SU-DHL-6 (cell line): ENCODE measurements around the gene FAM185A.
"Not testable (repeated sequence)": the region's sequence is repeated elsewhere in the genome, so short reads cannot be mapped to it uniquely, and the experiment has no call there.

Experiments
- H2AFZ ChIP-seq: fragments of 200-600 bp; sonication (generic); 2 replicates; pipeline ENCODE4 v1.6.1; 2014; ENCODE audit warnings: low read depth, mild to moderate bottlenecking, moderate library complexity, mixed read lengths, antibody characterized with exemption, low read length; ENCODE audit not compliant: severe bottlenecking
- H3F3A ChIP-seq: fragments of 200-600 bp; shearing (Covaris generic); 2 replicates; pipeline ENCODE4 v1.6.0; 2016; ENCODE audit warnings: antibody characterized with exemption, mild to moderate bottlenecking; ENCODE audit not compliant: insufficient read depth
- H3K27ac ChIP-seq: fragments of 200-600 bp; sonication (generic); 2 replicates; pipeline ENCODE4 v1.5.1; 2016; ENCODE audit warnings: low read depth, mild to moderate bottlenecking, low read length, moderate library complexity, mixed read lengths
- H3K27me3 ChIP-seq: fragments of 200-600 bp; sonication (generic), shearing (Covaris generic); 2 replicates; pipeline ENCODE4 v1.6.0; 2014; ENCODE audit warnings: mild to moderate bottlenecking, low read length
- H3K36me3 ChIP-seq: fragments of 200-600 bp; sonication (generic); 2 replicates; pipeline ENCODE4 v1.6.1; 2014; ENCODE audit warnings: mild to moderate bottlenecking, low read length, mixed read lengths
- H3K4me2 ChIP-seq: fragments of 300-600, 200-600 bp; shearing (Covaris generic), sonication (generic); 2 replicates; pipeline ENCODE4 v1.6.0; 2014; ENCODE audit warnings: low read length, low read depth, mild to moderate bottlenecking; ENCODE audit not compliant: poor library complexity, severe bottlenecking
- H3K4me3 ChIP-seq: fragments of 200-600 bp; sonication (generic); 2 replicates; pipeline ENCODE4 v1.5.1; 2014; ENCODE audit warnings: antibody characterized with exemption, low read length, mild to moderate bottlenecking, mixed read lengths; ENCODE audit not compliant: insufficient read depth, poor library complexity, severe bottlenecking
- H3K79me2 ChIP-seq: fragments of 200-600 bp; sonication (generic); 2 replicates; pipeline ENCODE4 v1.6.1; 2014; ENCODE audit warnings: mild to moderate bottlenecking, low read length, moderate library complexity; ENCODE audit not compliant: insufficient read depth
- H3K9ac ChIP-seq: fragments of 200-600 bp; sonication (generic); 2 replicates; pipeline ENCODE4 v1.7.0; 2014; ENCODE audit warnings: mild to moderate bottlenecking, low read length
- H3K9me2 ChIP-seq: fragments of 200-600 bp; sonication (generic); replicated peaks from 2 replicates; pipeline ENCODE4 v1.6.1; 2014; ENCODE audit warnings: low read length; ENCODE audit not compliant: insufficient read depth
- H3K9me3 ChIP-seq: fragments of 200-600 bp; sonication (generic); 2 replicates; pipeline ENCODE4 v1.6.1; 2014; ENCODE audit warnings: low read length, mixed read lengths; ENCODE audit not compliant: insufficient read depth
- H4K20me1 ChIP-seq: fragments of 200-600 bp; sonication (generic); 2 replicates; pipeline ENCODE4 v1.6.1; 2014; ENCODE audit warnings: low read depth, mild to moderate bottlenecking, antibody characterized with exemption, low read length, moderate library complexity, mixed read lengths

FAM185A gene

GRCh38 chr7:102761234-102761633 lies 12.4 kb downstream of the FAM185A start:
- not testable (repeated sequence) for H3K4me2 ChIP-seq, H3K9me2 ChIP-seq, H3K36me3 ChIP-seq, H3K9ac ChIP-seq, H3K27ac ChIP-seq, H4K20me1 ChIP-seq, H3K27me3 ChIP-seq, H2AFZ ChIP-seq, H3F3A ChIP-seq, H3K4me3 ChIP-seq, H3K9me3 ChIP-seq, H3K79me2 ChIP-seq

- H3K79me2 ChIP-seq, H3K4me2 ChIP-seq, H4K20me1 ChIP-seq, H3K9me3 ChIP-seq, H3K27me3 ChIP-seq, H2AFZ ChIP-seq, H3K4me3 ChIP-seq, H3K9ac ChIP-seq, H3K36me3 ChIP-seq, H3K9me2 ChIP-seq, H3F3A ChIP-seq, H3K27ac ChIP-seq: not testable (repeated sequence)
Observed at GRCh38 chr7:102763295-102763905, 14.6 kb downstream of the FAM185A start.

GRCh38 chr7:102769657-102770192 lies 20.9 kb downstream of the FAM185A start:
- not testable (repeated sequence) for H2AFZ ChIP-seq, H3K27me3 ChIP-seq, H3K9ac ChIP-seq, H3F3A ChIP-seq, H3K9me3 ChIP-seq, H4K20me1 ChIP-seq, H3K4me3 ChIP-seq, H3K79me2 ChIP-seq, H3K27ac ChIP-seq, H3K36me3 ChIP-seq, H3K9me2 ChIP-seq
- peak overlapping the region; percentile 20 for H3K4me2 ChIP-seq

- H3K79me2 ChIP-seq, H3K9ac ChIP-seq, H3K4me2 ChIP-seq, H3K9me2 ChIP-seq, H3K27ac ChIP-seq, H4K20me1 ChIP-seq, H3F3A ChIP-seq, H2AFZ ChIP-seq, H3K9me3 ChIP-seq, H3K36me3 ChIP-seq, H3K4me3 ChIP-seq, H3K27me3 ChIP-seq: not testable (repeated sequence)
Observed at GRCh38 chr7:102770467-102770866, 21.7 kb downstream of the FAM185A start.

- not testable (repeated sequence) for H3K9me3 ChIP-seq, H3K4me2 ChIP-seq, H3K9ac ChIP-seq, H3K36me3 ChIP-seq, H3K27ac ChIP-seq, H3K27me3 ChIP-seq, H3K9me2 ChIP-seq, H3K79me2 ChIP-seq, H3K4me3 ChIP-seq, H2AFZ ChIP-seq, H4K20me1 ChIP-seq, H3F3A ChIP-seq
Observed at GRCh38 chr7:102776217-102776616, 27.4 kb downstream of the FAM185A start.

- not testable (repeated sequence) for H2AFZ ChIP-seq, H3F3A ChIP-seq, H3K27me3 ChIP-seq, H3K4me2 ChIP-seq, H3K9me2 ChIP-seq, H3K79me2 ChIP-seq, H3K36me3 ChIP-seq, H3K9me3 ChIP-seq, H4K20me1 ChIP-seq, H3K9ac ChIP-seq, H3K27ac ChIP-seq, H3K4me3 ChIP-seq
Observed at GRCh38 chr7:102778663-102779062, 29.9 kb downstream of the FAM185A start.

GRCh38 chr7:102780926-102781325 lies 32.1 kb downstream of the FAM185A start:
- not testable (repeated sequence) for H3K27ac ChIP-seq, H3K9me2 ChIP-seq, H2AFZ ChIP-seq, H3K79me2 ChIP-seq, H3K4me3 ChIP-seq, H3F3A ChIP-seq, H3K9me3 ChIP-seq, H3K4me2 ChIP-seq, H3K27me3 ChIP-seq, H3K9ac ChIP-seq, H4K20me1 ChIP-seq, H3K36me3 ChIP-seq

- not testable (repeated sequence) for H3K4me3 ChIP-seq, H2AFZ ChIP-seq, H3F3A ChIP-seq, H3K36me3 ChIP-seq, H4K20me1 ChIP-seq, H3K9me2 ChIP-seq, H3K27ac ChIP-seq, H3K4me2 ChIP-seq, H3K27me3 ChIP-seq, H3K9ac ChIP-seq, H3K9me3 ChIP-seq, H3K79me2 ChIP-seq
Observed at GRCh38 chr7:102788770-102789169, 40.0 kb downstream of the FAM185A start.
